GM18519 (cell line): ENCODE data around the gene METTL21C.
A peak's percentile ranks its signal among the peaks of the same experiment; 100 is the strongest.

ENCODE experiments used
- ATAC-seq: cut with Tn5 transposase; IDR thresholded peaks from one replicate; pipeline ENCODE4 v1.9.1; 2021; ENCODE audit warnings: mild to moderate bottlenecking, moderate library complexity; ENCODE audit not compliant: unreplicated experiment, low FRiP score

Gene METTL21C

DNA sequence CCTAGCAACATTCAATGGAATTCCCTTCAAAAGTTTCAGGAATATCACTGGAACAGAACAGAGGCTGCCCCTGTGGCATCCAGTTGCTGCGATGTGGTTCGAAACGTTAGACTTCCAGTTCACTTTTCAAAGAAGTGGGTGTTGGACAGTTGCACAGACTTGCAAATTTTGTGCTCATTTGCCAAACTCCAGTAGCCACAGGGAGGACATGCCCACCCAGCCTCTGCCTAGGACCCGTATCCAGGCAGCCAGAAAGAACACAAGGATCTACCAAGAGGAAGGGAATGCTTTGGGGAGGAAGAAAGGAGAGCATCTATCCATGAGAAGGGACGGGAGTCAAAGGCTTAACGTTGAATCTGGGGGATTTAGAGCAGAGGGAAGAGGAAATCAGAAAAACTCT, at the start of gene METTL21C:
METTL21C (minus strand) TSS at position 108 of the 400 bp plus-strand sequence. CDS start 546 bp downstream, outside the sequence.
- ATAC-seq = no peak

DNA sequence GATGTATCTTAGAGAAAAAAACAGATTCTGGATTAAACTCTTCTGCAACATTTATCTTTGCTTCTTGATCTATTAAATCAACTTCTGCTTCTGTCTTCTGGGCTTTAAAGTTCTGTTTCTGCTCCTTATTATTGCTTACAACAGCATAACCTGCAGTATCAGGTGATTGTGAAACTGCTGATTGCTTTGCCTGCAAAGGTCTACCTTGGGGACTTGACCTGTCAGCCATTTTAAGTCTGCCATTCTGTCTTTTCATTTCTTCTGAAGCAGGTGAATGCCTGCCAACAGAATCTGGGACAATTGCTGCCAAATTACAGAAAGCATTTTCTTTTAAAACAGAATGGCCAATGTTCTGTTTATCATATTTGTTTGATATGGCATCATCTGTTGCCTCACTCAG, 47.7 kb upstream of the METTL21C start:
- no peak for ATAC-seq

DNA sequence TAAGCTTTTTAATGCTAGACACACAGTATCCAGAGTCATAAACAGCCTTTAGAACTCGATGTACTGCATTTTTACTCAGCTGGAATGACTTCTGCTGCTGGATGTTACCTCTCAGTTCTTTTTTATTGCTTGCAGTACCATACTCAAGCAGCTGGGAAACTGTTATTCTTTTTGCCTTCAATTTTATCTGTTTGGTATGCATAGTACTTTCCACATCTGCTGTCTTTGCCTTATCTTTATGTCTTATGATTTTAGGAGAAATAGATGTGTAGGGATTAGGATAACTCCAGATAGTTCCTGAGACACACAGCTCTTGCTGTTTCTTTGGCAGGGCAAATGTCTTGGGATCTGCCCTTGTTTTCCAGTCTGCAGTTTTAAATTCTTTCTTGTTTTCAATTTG, 47.3 kb upstream of the METTL21C start:
- ATAC-seq = no peak

DNA sequence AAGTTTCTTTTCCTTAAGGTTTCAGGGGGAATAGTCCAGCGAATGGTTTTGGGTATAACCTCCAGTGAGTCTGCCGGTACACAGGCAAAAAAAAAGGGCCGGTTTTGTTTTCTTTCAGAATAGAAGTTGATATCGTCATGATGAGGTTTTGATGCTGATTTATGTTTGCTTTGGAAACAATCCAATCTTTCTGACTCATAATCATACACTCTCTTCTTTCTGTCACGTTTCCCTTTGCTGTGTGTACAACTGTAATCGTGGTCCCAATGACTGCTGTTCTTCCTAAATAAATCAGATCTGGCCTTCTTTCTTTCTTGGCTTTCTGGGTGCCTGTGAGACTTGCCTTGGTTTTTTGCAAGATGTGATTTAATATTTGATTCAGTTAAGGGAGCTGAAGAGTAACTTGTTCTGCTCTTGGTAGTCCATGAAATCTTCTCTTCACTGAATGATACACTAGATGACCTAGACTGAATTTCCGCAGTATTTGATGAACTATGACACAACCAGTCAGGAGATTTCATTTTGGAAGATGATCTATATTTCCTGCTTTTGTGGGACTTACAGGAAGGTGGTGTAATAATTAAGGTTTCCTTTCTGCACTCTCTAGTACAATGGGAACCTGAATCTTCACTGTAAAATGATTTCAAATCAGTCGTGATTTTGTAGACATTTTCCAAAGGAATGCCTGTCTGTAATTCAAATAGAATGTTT, 34.9 kb upstream of the METTL21C start:
- ATAC-seq = no peak

DNA sequence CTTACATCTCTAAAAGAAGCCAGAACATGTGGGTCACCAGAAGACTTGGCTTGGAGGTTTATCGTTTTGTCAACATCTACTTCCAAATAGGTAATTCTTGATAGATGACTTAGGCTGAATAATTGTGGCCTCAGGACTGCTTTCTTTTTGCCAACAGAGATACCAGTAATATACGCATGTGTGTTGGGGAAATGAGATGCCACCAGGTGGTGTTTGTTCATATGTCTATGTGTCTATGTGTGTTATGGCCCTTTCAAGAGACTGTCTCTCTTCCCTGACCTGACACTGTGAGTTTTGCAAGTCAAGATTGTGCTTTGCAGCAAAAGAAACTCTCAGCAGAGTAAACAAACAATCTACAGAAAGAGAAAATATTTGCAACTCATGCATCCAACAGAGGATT, 31.6 kb upstream of the METTL21C start:
- ATAC-seq = peak; percentile 55

DNA sequence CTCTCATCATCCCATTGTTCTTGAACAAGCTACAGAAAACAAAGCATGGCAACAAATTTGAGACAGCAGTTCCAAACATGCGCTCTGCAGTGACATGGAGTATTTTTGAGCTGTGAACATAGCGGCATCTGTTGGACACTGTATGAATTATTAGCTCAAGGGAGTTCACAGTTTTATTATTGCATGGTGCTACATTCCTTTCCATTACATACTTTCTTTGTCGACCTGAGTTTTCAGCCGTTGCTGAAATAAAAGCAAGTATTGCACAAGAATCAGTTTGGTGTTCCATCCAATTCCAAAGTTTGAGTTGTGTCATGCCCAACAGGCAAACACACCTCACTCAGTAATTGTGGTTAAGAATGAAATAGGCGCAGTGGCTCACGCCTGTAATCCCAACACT, 30.1 kb upstream of the METTL21C start:
- ATAC-seq = no peak

DNA sequence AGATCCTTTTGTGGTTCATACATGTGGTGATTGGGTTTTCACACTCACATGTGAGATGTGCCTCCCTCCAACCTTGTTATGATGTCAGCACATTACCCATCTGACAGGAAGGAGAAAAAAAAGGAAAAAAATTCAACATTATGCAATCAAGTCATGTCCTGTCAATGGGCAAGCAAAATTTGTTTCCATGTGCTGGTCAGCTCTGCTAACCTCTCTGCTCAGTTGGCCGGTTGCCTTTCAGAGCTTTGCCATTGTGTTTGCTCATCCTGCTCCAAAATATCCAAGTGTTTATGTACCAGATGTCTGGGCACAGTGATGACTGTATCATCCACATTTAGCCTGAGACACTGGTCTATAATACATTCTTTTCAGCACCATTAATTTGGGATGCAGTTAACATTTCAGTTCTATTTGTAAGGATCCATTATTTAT, 27.0 kb upstream of the METTL21C start:
- ATAC-seq = no peak

DNA sequence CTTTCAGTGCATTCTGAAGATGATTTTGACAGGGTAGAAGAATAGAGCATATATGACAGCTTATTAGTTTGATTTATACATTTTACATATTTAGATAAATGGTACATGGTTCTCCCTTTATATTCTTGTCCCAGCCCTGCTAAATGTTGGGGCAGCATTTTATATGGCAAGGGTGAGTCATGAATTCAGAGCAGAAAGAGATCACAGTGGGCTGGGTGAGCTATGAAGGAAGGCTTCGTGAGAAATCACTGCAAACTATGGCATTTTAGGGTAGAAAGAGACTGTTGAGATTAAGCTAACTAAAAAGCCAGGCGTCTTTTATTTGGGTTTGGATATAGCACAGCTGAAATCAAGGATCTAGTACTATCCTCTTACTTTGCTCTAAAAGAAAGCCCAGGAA, 23.9 kb upstream of the METTL21C start:
- ATAC-seq = no peak

DNA sequence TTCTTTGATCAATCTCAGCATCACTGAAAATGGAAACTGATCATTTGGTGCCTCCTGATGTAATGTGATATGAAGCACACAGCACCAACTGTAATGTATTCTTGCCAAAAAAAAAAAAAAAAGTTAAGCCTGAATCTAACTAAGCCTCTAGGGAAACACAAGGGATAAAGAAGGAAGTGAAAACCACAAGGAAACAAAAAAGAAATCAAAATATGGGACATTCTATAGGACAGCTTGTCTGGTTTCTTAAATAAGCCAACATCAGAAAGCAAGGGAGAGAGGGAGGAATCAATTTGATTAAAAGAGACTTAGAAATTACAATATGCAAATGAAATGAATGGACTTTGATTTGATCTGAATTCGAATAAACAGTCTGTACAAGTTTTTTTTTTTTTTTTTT, 20.6 kb upstream of the METTL21C start:
- no peak for ATAC-seq

DNA sequence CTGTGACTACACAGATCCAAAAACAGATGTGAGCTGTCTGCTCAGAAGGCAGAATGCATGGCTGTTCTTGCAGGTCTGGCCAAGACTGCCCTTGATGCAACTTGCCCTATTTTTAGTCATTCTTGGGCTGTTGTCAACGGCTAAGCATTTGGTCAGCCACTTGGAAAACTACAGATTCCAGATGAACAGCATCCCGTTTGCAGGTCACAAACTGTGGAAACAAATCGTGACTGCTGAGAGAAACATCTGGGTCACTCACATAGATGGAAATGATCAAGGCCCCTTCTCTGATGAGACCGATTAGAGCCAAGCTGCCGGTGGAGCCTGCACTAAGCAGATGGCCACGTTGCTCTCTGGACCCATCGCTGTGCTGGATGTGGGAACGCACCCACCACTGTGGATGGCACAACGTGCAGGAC, 15.4 kb upstream of the METTL21C start:
- no peak for ATAC-seq

DNA sequence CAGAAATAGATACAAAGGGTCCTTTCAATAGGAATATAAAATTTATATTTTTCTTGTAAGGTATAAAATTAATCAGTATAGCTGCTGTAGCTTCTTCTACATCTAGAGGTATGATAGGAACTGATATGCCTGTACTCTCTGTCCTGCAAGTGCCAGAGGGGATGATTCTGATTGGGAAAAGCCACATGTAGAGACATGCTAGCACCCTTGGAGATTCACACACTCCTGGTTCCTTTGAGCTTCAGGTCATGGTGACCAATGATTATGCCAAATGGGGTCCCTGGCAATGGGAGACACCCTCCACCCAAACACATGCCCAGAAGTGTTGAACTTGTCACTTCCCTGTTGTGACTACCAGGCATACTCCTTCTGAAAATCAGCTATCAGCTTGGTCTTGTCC, 14.7 kb upstream of the METTL21C start:
- no peak for ATAC-seq

DNA sequence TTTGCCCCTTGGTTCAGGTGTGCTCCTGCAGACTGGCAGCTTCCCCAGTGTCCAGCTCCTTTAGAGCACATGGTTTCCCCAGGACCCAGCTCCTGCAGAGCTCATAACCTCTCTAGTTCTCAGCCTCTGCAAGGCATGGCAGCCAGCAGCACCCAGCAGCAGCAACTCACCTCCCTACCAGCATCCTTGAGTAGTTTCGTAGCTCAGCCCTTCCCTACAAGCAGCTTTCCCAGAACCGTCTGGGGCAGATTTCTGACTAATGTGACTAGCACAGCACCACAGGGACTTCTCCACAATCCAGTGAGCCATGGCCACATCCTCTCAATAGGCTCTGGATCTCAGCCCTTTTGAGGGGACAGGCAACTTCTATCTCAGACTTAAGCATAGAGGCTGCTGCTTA, 14.1 kb upstream of the METTL21C start:
- ATAC-seq = no peak

DNA sequence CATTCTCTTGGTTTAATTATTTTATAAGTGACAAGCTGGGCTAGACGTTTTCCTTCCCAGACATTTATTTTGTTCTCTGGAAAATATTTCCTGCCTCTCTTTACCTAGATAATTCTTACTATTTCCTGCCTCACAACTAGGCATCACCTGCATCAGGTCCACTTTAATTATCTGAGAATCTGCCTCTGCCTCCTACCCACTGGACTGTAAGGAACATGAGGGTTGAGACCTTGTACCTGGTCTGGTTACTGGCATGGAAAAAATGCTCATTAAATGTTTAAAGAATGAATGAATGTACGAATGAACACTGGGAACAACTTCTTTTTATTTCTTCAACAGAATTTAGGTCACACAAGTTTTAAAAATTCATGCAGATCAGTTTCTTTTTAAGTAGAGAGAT, 13.4 kb upstream of the METTL21C start:
- ATAC-seq = no peak

DNA sequence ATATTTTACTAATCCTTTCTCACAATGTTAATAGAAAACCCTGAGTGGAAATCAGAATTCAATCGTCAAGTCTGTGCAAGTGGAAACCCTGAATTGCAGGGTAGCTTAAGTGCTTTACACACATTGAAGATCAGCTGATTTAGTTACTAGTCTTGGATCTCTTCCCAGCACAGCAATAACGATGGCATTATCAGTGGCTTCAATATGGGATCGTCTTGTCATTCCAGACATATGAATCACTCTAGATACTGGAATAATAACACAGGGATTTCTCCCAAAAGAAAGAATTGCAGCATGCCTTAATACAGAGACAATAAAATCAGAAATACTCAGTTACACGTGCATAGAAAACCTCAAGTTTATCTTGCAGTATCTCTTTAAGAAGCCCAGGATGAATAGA, 12.6 kb upstream of the METTL21C start:
- ATAC-seq = no peak

DNA sequence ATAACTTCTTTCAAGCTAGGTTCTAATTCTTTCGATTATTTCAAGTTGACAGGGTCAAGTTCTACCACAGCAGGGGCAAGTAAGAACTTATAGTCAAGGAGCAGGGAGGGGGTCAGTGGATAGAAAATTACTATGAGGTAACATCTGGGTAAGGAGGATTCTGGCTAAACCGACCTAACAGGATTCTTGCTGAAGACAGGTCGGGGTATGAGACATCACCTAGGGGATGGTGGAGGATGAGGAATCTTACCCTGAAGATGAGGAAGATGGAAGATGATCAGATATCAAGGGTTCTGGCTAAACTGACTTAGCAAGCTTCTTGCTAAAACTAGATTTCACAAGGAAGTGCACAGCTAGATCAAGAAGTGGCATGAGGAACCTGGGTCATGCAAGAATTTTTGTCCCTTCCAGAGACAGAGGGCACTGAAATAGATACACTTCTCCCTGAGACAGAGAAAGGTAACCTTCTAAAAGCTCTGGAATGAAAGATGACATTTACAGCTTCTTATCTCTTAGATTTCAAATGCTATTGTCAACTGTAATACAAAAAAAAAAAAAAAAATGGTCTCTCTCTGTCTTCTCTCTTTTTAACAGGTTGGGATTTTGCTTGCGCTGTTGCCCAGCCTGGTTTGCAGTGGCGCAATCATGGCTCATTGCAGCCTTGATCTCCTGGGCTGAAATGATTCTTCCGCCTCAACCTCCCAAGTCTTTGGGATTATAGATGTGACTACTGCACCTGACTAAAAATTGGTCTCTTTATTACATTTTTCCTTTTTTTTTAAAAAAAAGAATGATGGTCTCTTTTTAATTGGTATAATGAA, 9.6 kb upstream of the METTL21C start:
- no peak for ATAC-seq

DNA sequence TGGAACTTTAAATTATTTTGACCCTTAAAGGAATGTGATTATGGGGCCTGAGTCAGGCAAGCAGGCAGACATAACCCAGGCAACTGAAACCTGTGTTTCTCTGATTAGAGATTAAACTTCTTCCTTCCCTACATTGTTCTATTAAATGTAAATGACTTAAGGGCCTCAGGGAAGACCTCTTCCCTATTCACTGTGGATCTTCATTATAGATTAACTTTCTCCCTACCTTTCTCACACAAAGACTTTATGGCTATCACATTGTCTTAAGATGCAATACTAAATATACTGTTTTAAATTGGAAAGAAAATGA, 8.8 kb upstream of the METTL21C start:
- no peak for ATAC-seq

DNA sequence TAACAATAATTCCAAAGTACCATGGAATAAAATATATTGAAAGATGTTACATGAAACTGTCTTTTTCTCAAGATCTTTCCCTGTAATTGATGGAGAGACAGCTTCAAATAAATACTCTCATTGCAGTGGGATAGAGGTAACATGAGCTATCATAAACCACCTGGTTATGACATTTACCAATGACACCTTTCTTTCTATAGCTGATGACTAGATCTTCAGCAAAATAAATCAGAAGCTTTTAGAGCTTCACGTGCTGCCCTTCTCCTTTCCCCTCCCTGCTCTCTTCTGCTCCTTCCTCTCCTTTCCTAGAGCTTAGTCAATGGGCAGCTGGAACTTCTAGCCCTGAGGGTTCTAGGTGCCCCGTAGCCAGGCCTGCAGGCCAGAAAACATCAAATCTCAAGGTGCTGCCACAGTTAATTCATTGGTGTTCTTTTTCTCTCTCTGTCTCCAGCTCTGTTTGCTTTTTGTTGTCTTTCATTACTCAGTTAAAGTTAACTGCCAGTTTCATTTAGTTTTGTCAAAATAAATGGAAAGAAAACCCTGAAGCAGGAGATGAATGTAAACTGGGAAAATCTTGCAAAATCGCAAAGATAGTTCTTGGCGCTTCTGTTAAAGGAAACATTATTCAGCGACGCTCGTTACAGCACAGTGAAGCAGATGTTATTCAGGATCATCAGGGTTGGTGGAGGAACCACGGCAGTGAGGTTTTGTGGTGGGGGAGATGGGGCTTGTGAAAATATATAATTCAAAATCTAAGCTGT, 8.3 kb upstream of the METTL21C start:
- ATAC-seq = no peak

DNA sequence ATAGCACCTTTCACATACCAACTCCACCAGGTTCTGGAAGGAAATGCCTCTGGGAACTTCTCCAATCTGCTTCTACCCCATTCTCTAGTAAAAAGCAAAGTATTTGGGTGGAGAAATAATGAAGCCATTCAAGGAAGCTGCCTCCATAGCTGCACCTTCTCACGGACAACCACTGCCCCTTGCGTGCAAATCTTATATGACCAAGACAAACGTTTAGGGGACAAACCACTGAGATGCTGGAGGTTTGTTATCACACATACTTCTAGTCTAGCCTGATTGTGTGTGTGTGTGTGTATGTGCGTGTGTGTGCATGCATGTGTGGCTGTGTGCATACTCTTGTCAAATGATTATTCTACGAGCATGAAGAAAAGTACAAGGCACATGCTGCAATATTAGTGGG, 6.5 kb upstream of the METTL21C start:
- ATAC-seq = no peak

DNA sequence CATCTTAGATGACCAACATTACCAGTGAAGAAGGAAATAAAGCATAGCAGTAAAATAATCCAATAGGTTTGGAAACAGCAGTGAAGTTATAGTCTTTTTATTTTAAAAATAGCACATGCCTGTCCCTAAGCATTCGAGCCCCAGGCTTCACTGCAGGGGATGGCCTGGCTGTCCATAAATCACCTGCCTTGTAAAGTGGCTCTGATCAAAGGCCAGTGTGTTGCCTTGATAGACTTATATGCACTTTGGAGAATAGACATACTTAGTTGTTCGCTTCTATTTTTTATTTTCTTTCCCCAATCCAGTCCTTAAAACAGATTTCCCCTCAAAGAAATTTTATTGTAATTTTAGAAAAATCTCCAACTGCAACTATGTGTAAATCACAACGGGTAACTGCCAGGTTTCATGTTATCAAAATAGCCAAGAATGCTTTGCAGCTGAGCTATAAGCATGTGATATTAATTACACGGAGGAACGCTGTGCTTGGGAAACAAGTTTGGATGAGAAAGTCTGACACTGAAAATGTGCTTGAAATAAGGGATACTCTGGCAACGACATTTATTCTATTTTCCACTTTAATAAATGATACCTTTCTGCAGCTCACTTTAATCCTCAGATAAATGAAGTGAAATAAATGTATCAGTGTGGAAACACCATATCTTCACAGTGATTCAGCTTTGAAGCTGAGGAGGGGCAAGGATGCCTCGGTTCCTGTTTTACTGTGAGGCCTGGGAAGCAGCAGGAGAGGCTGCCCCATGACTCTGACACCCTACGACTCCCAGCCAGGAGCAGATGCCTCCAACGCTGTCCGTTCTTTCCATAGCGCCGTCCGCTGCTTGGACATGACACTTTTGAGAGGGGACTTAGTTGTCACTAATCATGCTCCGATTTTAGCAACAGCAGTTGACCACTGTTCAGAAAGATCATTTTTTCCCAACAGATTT, 5.5 kb upstream of the METTL21C start:
- no peak for ATAC-seq

DNA sequence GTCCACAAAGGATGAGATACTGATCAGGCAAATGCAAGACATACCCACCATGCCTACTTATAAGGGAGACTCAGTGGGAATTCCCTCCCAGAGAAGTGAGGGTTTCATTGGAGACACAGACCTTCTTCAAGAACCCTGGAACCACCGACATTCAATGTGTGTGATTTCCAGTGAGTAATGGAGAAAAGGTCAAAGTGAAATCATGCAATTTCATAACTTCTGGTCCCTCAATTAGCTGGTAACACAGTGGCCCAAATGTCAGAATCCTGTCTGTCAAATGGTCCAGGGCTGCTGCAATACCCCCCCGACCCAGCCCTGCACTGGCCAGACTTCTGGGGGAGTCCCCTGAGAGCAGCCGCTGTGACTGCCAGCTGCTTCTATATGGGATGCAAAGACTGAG, 4.7 kb upstream of the METTL21C start:
- ATAC-seq = no peak
